DMS53 treated with DMSO at 0.1 percent for 48 hours (cell line): ENCODE measurements around the gene SPATC1L.
"Not testable (repeated sequence)": the region's sequence is repeated elsewhere in the genome, so short reads cannot be mapped to it uniquely, and the experiment has no call there.

Experiments used
- DNase-seq: peaks from one replicate; lab custom pipeline; 2025; ENCODE audit not compliant: unreplicated experiment; lab: John Stamatoyannopoulos, UW

The SPATC1L gene

GRCh38 chr21:46183910-46184624 lies at the start of gene SPATC1L:
Gene SPATC1L (minus strand): TSS chr21:46184459. CDS start chr21:46182816, 1,643 bp downstream.
- DNase-seq: peak; percentile 9

DNA sequence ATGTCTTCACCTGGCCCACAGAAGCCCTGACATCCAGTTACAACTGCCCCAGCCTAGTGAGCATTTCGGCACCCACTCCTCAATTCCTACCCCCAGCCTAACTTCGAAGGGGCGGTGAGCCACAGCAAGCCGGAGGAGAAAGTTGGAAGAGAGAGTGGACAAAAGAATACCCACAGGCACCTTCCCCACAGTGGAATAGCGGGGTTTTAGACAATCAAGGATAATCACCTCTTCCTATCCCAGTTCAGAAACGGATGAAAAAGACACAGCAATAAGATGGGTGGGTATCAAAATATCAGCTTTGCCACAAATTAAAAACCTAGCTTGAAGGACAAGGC lies 45.6 kb upstream of the SPATC1L start:
- DNase-seq: no peak

DNA sequence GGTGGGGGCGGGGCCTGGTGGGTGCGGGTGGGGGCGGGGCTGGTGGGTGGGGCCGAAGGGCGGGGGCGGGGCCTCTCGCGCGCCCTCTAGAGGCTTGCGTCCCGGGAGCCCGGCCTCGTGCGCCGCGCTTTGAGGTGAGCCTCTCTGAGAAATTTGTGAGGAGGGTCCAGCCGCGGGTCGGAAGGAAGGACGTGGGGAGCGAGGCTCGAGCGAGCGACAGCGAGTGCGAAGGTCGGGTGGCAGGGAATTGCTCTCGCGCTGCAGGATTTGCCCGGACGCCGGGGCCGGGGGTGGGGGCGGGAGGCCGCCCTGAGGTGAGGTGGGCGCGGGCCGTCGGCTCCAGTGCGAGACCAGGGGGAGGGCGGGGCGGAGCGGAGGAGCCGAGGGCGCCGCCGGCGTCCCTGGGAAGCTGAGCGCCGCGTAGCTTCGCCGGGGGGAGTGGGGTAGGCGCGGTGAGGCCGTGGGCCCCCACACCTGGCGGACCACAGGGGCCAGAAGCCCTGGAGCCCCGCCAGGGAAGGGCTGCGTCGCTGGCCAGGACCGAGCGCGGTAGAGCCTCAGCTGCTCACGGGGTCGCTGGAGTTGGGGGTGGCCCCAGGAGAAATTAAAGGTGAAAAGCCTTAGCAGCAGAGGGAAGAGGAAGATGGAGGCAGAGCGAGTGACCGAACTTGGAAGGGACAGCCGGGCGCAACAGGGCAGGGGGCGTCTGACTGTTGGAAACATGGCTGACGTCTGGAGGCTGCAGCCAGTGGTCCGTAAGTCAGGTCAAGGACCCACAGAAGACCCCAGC lies 45.1 kb upstream of the SPATC1L start:
- DNase-seq: peak; percentile 25

GRCh38 chr21:46228345-46229051 lies 44.2 kb upstream of the SPATC1L start, which contains the start of gene LSS:
Gene LSS (minus strand): TSS chr21:46228774. CDS start chr21:46228745, 29 bp downstream.
- DNase-seq: peak; percentile 72

- DNase-seq: no peak
These were observed 43.6 kb upstream of the SPATC1L start for GRCh38 chr21:46227811-46228344.

- no peak for DNase-seq
These were observed 42.8 kb upstream of the SPATC1L start for GRCh38 chr21:46226920-46227599.

DNA sequence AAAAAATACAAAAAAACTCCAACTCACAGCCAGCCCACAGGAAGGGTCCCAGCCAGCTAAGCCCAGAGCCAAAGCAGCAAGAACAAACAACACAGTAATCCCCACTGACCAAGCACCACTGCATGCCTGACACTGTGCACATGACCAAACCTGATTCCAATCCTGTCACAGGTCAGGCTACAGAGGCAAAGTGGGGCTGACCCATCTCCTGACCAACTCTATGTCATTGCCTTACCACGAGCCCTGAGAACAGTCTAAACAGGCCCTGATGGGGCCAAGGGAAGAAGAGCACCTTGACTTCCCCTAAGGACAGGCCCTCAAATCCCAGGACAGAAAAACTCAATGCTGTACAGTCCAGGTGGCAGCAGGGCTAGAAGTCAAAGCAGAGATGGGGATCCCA lies 41.9 kb upstream of the SPATC1L start:
- no peak for DNase-seq

GRCh38 chr21:46223661-46224060 lies 39.4 kb upstream of the SPATC1L start:
- not testable (repeated sequence) for DNase-seq

DNA sequence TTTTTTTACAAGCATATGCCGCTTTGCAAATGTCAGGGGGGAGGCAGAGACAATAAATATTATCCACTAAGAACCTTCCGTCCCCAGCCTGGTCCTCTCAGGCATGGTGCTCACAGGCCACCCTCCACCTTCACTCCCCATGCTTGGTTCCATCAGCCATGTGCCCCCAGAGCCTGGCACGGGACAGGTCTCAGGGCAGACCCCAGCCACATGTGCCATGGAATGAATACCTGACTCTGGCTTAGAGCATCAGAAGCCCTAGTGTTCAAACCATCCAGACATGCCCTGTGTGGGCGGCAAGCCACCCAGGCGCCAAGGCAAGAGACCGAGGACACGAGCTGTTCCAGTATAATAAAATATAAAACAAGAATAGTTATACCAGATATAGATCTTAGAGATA lies 39.0 kb upstream of the SPATC1L start:
- DNase-seq: no peak

- DNase-seq: no peak
These were observed 38.3 kb upstream of the SPATC1L start for GRCh38 chr21:46222436-46223116.

GRCh38 chr21:46221664-46222435 lies 37.6 kb upstream of the SPATC1L start:
- DNase-seq: no peak

DNA sequence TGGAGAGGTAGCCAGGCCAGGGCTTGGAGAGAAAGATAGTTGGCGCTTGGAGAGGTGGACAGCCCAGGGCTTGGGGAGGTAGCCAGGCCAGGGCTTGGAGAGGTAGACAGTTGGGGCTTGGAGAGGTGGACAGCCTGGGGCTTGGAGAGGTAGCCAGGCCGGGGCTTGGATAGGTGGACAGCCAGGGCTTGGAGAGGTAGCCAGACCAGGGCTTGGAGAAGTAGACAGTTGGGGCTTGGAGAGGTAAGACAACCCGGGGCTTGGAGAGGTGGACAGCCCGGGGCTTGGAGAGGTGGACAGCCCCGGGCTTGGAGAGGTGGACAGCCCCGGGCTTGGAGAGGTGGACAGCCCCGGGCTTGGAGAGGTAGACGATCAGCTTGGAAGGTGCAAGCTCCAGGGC lies 36.6 kb upstream of the SPATC1L start:
- DNase-seq: no peak

DNA sequence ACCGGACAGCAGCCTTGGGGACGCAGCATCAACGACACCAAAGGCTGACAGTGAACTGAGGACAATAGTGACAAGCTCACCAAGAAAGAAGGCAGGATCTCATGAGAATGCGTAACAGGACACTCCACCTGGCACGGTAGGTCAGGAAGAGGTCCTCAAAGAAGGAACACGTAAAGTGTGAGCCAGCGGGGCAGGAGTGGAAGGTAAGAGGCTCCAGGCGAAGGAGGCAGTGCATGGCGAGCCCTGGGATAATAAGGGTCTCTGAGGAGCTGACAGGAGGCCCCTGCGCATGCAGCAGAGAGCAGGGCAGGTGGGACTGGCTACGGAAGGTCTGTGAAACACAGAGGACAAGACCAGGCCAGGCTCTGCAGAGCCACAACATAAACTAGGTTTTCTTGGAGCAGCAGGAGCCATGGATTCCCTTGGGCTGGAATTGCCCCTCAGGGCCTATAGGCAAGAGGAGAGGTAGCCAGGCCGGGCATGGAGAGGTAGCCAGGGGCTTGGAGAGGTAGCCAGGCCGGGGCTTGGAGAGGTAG lies 36.1 kb upstream of the SPATC1L start:
- DNase-seq: no peak

- no peak for DNase-seq
These were observed 35.5 kb upstream of the SPATC1L start for GRCh38 chr21:46219591-46220239.

DNA sequence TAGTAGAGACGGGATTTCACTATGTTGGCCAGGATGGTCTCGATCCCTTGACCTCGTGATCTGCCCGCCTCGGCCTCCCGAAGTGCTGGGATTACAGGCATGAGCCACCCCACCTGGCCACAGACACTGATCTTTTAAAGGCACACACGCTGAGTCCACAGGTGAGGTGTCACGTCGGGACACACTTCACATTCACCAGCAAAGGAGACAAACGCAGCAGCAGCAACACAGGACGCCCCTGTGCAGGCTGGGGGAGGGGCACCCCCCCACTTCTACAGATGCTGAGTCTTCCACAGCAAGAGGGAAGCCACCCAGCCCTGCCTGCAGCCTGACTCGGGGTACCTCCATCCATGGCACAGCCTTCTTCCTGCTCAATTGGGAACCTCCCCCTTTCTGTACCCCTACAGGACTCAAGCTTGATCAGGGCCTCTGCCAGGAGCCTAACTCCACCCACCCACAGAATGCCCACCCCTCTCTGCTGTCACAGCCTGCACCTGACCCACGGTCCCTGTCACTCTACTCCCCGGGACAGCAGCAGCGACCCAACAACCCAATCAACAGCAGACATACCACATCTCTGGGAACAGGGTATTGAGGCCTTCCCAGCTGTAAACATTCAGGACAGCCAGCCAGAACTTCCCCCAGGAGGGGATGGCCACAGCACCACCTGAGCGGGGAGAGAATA lies 34.8 kb upstream of the SPATC1L start:
- DNase-seq: no peak

DNA sequence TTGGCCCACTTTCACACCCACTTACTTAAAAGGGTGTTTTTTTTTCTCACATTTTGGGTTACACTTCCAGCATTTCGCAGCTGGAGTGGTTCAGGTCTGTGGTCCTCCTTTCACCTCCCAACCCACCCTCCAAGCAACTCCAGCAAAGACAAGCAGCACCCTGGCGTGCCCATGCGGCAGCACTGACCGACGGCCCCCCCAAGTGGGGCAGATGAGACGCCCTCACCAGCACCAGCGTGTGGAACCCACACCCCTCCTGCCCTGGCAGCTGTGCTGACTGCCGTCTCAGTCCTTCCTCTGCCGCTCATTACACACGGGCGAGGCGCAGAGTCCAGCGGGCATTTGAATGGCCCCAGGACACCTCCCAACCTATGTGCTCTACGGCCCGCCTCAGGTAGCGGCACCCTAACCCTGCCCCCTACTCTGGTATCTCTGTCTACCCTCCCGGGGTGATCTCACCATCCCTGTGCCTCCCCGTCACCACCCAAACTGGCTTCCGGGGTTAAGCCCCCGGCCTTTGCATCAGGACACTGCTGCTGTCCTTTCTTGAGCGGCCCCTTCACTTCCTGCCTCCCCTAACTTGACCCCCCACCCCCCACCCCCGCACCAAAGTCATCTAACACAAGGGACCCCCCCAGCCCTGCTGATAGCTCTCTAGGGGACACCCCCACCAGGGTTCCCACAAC lies 33.4 kb upstream of the SPATC1L start:
- no peak for DNase-seq

GRCh38 chr21:46216132-46216747 lies 32.0 kb upstream of the SPATC1L start:
- DNase-seq: no peak
